OCI-LY3 (cell line): Measurements from ENCODE around the gene RIMKLA.

Experiments
- CTCF ChIP-seq: fragments of 200-600, 300-600 bp; sonication (generic); IDR thresholded peaks from 2 replicates; pipeline ENCODE4 v1.5.1; 2014; ENCODE audit warnings: antibody characterized with exemption, low read length, low read depth
- EZH2phosphoT487 ChIP-seq: fragments of 200-600 bp; shearing (Covaris generic); IDR thresholded peaks from 2 replicates; pipeline ENCODE4 v1.6.1; 2018; ENCODE audit warnings: antibody characterized with exemption, mixed run types, low read depth

- TF ChIP-seq CTCF (no peak), EZH2phosphoT487 (no peak)
Observed at GRCh38 chr1:42462828-42463763, 82.5 kb downstream of the RIMKLA start, which contains the start of gene CCDC30.
